Stimulated activated CD4-positive, alpha-beta T cell treated with anti-CD3 and anti-CD28 coated beads, Interleukin-1b, Interleukin-23, amount 100 ng/mL, for 4 hours (primary cell): ENCODE measurements around the gene TET1.
"Not testable (repeated sequence)": the region's sequence is repeated elsewhere in the genome, so short reads cannot be mapped to it uniquely, and the experiment has no call there.

Experiments
- DNase-seq, 2 donors: peaks; one replicate each; pipeline ENCODE4 v3.0.0-alpha.2; 2020; ENCODE audit warnings: low read depth in 2 of 2

TET1 gene

GRCh38 chr10:68560186-68560942 is at the start of gene TET1:
TSS of gene TET1 (plus strand) at chr10:68560337. CDS start at chr10:68572339, 12,002 bp downstream.
- no peak for DNase-seq

GRCh38 chr10:68516216-68516615 is 43.9 kb upstream of the TET1 start:
- DNase-seq: not testable (repeated sequence)

GRCh38 chr10:68516766-68517165 is 43.4 kb upstream of the TET1 start:
- DNase-seq: no peak

GRCh38 chr10:68517188-68517587 is 42.9 kb upstream of the TET1 start:
- no peak for DNase-seq

GRCh38 chr10:68518609-68519008 is 41.5 kb upstream of the TET1 start:
- not testable (repeated sequence) for DNase-seq

GRCh38 chr10:68525490-68526038 is 34.6 kb upstream of the TET1 start:
- DNase-seq: not testable (repeated sequence)

GRCh38 chr10:68526634-68527307 is 33.4 kb upstream of the TET1 start:
- peak in 1 of 2 donors; percentile 2 for DNase-seq

GRCh38 chr10:68536973-68537372 is 23.2 kb upstream of the TET1 start:
- no peak for DNase-seq

GRCh38 chr10:68537796-68538195 is 22.3 kb upstream of the TET1 start:
- no peak for DNase-seq

- DNase-seq: no peak
Observed at GRCh38 chr10:68543004-68543918, 16.9 kb upstream of the TET1 start.

GRCh38 chr10:68550747-68551411 is 9.3 kb upstream of the TET1 start:
- DNase-seq: peak in 1 of 2 donors; percentile 7

- no peak for DNase-seq
Observed at GRCh38 chr10:68553138-68553537, 7.0 kb upstream of the TET1 start.

GRCh38 chr10:68553599-68553998 is 6.5 kb upstream of the TET1 start:
- DNase-seq: no peak

GRCh38 chr10:68558478-68558877 is 1.7 kb upstream of the TET1 start:
- no peak for DNase-seq

GRCh38 chr10:68559251-68559650 is 886 bp upstream of the TET1 start:
- no peak for DNase-seq

- DNase-seq: no peak
Observed at GRCh38 chr10:68559841-68560185, 324 bp upstream of the TET1 start.

GRCh38 chr10:68560943-68561864 is 1.1 kb downstream of the TET1 start:
- DNase-seq: no peak

- DNase-seq: no peak
Observed at GRCh38 chr10:68561865-68562649, 1.9 kb downstream of the TET1 start.
